A204.1 (cell line): ENCODE results near the gene BCKDK.
"Not testable (repeated sequence)": the region's sequence is repeated elsewhere in the genome, so short reads cannot be mapped to it uniquely, and the experiment has no call there.

Source experiments
- FAIRE-seq: peaks from 2 replicates; lab custom pipeline; 2012; peaks lifted over from hg19 to GRCh38; lab: Jason Lieb, UNC

Gene BCKDK

DNA sequence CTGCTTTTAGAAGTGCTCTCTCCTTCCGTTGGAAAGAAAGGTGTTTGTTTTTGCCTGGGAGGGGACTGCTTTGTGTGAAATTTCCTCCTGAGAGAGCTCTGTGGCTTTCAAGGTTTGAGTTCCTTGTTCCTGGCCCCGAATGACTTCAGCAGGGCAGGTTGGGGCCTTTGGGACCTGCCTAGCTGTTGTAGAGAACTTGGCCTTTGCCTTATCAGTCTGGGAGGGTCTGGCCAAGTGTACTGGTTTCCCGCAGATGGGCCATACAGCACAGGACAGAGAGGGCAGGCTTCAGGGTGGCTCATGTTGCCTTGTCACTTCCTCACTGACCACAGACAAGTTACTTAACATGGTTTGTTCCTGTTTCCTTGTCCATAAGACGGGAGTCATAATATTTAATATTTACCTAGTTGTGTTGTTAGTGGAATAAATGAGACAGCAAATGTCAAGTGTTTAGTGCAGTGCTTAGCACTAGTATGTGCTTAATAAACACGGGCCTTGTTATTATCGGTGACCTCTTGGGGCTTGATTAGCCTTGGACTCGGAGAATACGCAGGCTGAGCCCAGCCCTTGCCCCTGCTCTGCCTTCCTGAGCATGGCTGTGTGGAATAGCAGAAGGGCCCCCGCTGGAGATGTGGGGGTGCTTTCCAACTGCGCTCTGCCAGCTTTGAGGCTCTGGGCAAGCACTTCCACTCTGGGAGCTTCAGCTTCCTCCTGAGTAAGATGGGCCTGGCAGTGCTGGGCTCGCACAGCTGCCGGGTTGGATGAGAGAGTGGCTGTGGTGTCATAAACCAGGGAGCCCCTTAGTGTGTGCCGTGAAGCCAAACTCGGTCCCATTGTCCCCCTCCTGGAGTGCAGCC is 20.8 kb downstream of the BCKDK start:
- FAIRE-seq = no peak

GRCh38 chr16:31129568-31130335 is 21.6 kb downstream of the BCKDK start:
- FAIRE-seq = no peak

GRCh38 chr16:31130336-31130891 is 22.2 kb downstream of the BCKDK start:
- FAIRE-seq = no peak

GRCh38 chr16:31130899-31131298 is 22.7 kb downstream of the BCKDK start:
- FAIRE-seq = no peak

GRCh38 chr16:31131416-31131815 is 23.2 kb downstream of the BCKDK start:
- FAIRE-seq = no peak

GRCh38 chr16:31131841-31132271 is 23.7 kb downstream of the BCKDK start:
- FAIRE-seq = no peak

DNA sequence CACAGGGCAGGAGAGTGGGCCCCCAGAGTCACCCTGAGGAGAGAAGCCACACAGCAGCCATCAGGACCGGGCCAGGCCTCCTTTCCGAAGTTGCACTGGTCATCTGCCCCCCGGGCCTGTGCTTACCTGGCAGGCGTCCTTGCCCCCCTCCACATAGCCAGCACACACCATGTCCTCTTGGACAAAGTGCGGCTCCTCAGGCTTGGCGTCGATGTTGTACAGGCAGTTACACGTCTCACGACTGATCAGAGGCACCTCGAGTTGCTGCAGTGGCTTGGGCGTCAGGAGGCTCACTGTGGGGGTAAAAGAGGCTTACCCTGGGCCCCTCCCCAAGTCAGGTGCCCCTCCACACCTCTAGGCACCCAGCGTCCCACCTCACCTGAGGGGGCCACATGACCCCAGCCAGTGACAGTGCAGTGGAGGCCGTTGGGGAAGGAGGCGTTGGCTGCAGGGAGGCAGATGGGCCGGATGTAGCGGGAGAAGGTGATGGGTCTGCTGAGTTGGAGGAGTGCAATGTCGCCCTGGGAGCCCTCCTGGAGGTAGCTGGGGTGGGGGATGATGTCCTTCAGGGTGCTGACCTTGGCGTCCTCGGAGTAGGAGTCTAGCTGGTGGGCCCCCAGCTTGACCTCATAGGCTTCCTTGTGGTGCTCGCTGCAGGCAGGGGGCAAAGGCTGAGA is 24.3 kb downstream of the BCKDK start:
- no peak for FAIRE-seq

GRCh38 chr16:31133046-31133501 is 24.9 kb downstream of the BCKDK start:
- FAIRE-seq = no peak

DNA sequence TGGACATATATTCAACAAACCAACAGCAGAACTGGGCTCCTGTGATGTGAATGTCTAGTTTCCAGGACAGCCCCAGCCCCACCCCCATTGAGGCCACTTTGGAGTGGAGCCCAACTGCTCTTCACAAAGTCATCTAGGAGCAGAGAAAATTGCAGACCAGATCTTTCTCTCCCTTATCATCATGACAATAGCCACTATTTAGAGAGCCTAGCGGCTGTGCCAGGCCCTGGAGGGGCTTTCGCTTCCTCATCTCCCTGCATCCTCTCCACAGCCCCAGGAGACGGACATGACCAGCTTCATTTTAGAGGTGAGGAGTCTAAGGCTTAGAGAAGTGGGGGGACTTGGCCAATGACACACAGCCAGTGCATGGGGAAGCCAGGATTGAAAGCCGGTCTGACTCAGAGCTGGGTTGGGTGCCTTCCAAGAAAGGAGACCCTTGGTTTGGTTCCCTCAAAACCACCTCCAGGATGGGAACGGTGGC is 25.9 kb downstream of the BCKDK start:
- no peak for FAIRE-seq

DNA sequence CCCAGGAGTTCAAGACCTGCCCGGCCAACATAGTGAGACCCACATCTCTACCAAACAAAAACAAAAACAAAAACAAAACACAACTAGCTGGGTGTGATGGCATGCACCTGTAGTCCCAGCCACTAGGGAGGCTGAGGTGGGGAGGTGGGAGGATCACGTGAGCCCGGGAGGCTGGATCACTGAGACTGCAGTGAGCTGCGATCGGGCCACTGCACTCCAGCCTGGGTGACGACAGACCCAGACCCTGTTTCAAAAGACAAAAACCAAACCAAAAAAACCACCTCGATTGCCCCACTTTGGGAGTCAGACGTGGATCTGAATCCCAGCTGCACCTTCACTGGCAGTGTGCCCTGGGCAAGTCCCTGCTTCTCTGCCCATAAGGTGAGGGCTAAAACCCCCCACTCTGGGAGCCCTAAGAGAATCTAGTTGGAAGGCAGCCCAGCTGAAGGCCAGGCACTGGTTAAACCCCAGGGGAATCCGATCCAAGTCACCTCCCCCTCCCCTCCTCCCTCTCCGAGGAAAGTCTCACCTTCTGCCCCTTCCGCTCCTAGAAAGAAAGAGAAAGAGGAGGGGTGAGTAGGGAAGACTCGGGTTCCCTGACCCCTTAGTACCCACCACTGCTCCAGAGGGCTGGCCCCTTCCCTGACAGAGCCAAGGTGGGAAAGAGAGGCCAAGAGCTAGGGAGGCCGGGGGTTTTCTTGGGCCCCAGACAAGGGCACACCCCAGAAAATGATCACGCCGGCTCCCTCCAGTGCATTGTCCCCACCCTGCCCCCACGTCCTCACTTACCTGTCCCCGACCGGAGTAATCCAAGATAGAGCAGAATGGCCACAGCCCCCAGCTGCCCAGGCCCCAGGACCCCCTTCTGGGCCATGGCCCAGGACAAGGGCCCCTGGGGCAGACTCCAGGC is 26.7 kb downstream of the BCKDK start:
- no peak for FAIRE-seq

DNA sequence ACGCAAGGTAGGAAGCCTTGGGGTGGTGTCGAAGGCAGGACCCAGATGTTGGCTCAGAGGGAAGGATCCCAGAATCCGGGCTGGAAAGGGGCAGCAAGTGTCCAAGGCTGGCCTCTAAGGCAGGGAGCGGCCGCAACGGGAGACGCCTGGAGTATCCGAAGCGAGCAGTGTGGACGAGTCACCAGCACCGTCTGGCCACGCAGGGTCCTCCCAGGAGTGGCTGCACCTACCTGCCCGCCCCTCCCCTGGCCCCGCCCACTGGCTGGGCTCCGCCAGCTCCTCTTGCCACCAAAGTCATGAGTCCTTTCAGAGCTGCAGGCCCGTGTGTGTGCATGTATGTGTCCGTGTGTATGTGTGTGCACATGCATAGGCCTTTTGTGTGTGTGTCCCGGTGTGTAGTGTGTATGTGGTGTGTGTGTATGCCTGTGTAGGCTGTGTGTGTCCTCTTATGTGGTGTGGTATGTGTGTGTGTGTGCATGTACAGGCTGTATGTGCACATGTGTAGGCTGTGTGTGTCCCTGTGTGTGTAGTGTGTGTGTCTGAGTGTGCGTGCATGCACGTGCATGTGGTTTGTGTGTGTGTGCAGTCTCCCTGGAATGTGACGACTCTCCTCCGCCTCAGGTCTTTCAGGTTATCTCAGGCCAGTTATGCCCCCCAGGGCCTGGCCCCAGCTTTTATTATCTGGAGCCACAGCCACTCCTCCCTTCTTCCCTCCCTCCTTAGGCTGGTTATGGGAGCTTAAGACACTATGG is 27.5 kb downstream of the BCKDK start, which contains the start of gene PRSS8:
PRSS8 (minus strand) TSS at position 193 of the 752 bp plus-strand sequence. CDS start 229 bp downstream, outside the sequence.
- no peak for FAIRE-seq

GRCh38 chr16:31136287-31136662 is 28.1 kb downstream of the BCKDK start:
- FAIRE-seq = no peak

GRCh38 chr16:31136822-31137499 is 28.8 kb downstream of the BCKDK start:
- FAIRE-seq = not testable (repeated sequence)

DNA sequence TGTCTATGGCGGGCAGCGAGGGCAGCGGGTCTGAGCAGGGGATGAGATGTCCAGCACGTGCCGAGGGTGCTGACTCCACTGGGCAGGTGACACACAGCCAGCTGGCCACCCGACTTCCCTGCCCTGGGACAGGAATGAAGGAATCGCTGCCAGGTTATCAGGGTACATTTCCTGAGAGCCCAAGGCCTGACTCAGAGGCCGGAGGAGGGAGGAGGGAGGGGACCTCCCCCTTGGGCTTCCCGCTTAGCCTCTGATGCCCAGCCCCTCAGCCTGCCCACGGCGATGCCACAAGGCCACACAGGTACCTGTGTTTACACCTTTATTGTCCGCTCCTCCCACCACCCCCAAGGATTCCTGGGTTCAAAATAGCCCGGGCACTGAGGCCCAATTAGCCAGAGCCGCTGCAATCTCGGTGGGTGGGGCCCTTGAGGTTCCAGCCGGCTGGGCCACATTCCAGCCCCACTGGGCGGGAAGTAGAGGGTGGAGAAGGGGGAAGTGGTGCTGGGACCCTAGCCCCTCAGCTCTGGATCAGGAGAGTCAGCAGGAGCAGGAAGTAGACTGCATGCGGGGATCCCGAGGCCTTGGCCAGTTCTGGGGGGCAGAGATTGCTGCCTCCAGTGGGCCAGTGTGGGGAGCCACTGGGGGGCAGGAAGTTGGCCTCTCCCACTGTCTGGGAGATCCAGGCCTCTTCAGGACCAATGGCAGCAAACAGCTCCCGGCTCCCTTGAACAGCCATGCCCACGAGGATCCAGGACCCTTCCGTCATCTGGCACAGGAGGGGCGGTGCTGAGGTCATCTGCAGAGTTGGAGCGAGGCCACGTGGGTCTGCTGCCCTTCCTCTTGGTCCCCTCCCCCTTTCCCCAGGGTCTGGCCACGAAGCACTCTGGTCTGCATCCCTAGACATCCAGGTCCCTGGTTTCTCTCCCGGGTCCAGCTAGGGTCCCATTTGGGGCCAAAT is 30.7 kb downstream of the BCKDK start:
- no peak for FAIRE-seq

DNA sequence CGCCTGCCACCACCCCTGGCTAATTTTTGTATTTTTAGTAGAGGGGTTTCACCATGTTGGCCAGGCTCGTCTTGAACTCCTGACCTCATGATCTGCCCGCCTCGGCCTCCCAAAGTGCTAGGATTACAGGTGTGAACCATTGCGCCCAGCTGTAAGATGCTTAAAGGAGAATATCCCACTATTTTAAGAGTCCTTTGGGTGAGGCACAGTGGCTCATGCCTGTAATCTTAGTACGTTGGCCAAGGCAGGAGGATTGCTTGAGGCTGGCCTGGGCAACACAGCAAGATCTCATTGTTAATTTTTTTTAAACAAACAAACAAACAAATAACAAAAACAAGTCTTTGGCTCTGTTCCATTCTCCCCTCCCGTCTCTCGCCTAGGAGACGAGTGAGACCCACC is 32.9 kb downstream of the BCKDK start:
- not testable (repeated sequence) for FAIRE-seq

DNA sequence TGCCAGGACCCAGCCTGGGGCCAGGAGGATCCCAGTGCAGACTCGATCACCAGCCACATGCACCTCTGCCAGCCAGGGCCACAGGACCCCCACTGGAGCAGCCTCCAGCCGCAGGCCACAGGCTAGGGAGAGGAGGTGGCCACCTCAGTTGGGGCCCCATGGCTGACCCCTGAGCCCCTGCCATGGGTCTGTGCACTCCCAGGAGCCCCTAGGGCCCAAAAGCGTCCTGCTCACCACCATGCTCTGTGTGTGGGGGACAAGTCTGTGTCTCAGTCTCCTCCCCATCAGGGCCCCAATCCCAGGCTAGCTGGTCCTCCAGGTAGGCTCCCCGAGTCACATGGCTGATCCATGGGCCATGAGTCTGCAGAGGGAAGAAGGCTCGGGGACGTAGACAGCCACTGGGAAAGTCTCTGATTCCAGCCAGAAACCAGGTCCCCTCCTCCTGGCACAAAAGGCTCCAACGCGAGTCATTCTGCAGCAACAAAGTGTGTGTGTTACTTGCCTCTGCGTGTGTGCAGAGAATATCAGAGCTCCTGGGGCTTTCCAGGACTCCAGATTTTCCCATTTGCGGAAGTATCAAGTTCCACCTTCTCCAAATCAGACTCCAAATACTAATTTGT is 33.4 kb downstream of the BCKDK start:
- no peak for FAIRE-seq

DNA sequence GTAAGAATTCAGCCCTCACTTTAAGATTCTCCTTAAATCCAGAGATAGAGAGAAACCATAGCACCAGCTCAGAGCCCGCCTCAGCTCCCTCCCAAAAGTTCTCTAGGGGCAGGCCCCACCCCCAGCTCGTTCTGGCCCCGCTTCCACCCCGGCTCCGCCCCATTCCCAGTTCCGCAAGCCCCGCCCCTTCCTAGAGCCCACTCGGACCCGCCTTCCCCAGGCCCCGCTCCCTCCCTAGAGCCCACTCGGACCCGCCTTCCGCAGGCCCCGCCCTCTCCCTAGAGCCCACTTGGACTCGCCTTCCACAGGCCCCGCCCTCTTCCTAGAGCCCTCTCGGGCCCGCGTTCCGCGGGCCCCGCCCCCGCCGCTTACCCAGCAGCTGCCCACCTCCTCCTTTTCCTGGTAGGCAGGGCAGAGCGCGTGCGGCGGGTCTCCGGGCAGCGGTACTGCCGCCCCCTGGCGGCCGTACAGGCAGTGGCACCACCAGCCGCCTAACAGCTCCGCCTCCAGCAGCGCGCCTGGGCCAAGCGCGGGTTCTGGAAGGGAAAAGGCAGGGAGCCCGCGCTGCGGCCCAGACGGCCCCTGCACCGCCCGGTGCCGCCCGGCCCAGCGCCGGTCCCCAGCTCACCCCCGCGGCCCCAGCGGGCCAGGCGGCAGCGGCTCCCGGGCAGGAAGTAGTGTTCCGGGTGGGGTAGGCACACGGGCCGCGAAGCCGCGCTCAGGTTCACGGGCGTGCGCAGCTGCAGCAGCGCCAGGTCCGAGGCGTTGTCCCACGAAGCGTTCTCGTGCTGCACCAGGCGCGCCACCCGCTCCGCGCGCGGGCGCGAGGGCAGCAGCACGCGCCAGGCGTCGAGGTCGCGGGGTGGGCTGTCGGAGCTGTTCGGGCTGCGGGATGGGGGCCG is 34.2 kb downstream of the BCKDK start:
- peak; percentile 95 for FAIRE-seq
